Astrocyte of the spinal cord (primary cell): ENCODE measurements around the gene GRID1.

Experiments
- DNase-seq: peaks from one replicate; pipeline ENCODE4 v3.0.0; 2011; ENCODE audit warnings: low read depth, low spot score
- H3K4me3 ChIP-seq: 2 replicates; pipeline ENCODE4 v1.5.1; 2011; ENCODE audit warnings: low read depth, mild to moderate bottlenecking, low read length, moderate library complexity
- CTCF ChIP-seq: IDR thresholded peaks from 2 replicates; pipeline ENCODE4 v1.5.1; 2012; ENCODE audit warnings: low read depth, mild to moderate bottlenecking, low read length, inconsistent platforms
- in situ Hi-C: cut with HindIII; loops from 2 replicates; pipeline ENCODE4 v1.10.0; 2017; ENCODE audit warnings: low sequenced_read_pairs

The GRID1 gene

GRCh38 chr10:86387178-86387794 lies 20.7 kb upstream of the GRID1 start:
- no peak for TF ChIP-seq CTCF
- no peak overlapping the region for H3K4me3 ChIP-seq
- in situ Hi-C loops, result no loop called here
- no peak for DNase-seq

GRCh38 chr10:86385806-86386205 lies 19.2 kb upstream of the GRID1 start:
- no peak for DNase-seq
- TF ChIP-seq CTCF, result no peak
- H3K4me3 ChIP-seq, result no peak overlapping the region
- in situ Hi-C loops, result no loop called here

- DNase-seq, result no peak
- TF ChIP-seq CTCF, result no peak
- in situ Hi-C loops, result no loop called here
- H3K4me3 ChIP-seq, result no peak overlapping the region
Observed at GRCh38 chr10:86377797-86378146, 11.2 kb upstream of the GRID1 start.

- peak overlapping the region; percentile 22 for H3K4me3 ChIP-seq
- in situ Hi-C loops, result no loop called here
Observed at GRCh38 chr10:86376852-86377796, 10.5 kb upstream of the GRID1 start.

GRCh38 chr10:86376403-86376802 lies 9.8 kb upstream of the GRID1 start:
- no peak for DNase-seq
- no peak overlapping the region for H3K4me3 ChIP-seq
- in situ Hi-C loops, result no loop called here
- TF ChIP-seq CTCF, result no peak

More at GRCh38 chr10:86376852-86377796, 10.5 kb upstream of the GRID1 start:
- peak; percentile 91 for TF ChIP-seq CTCF
- DNase-seq, result peak; percentile 55

- TF ChIP-seq CTCF, result no peak
- DNase-seq, result no peak
- H3K4me3 ChIP-seq, result no peak overlapping the region
- in situ Hi-C loops, result no loop called here
Observed at GRCh38 chr10:86375204-86375603, 8.6 kb upstream of the GRID1 start.
